Jurkat, Clone E6-1 (cell line): ENCODE measurements around the gene DLX3.

Experiments
- DNase-seq: peaks from one replicate; pipeline ENCODE4 v3.0.0-alpha.2; 2011; ENCODE audit warnings: low read depth, low spot score
- H3K4me3 ChIP-seq: 2 replicates; pipeline ENCODE4 v1.5.1; 2011; ENCODE audit warnings: mild to moderate bottlenecking, low read length, control low read depth, moderate library complexity

The DLX3 gene

DNA sequence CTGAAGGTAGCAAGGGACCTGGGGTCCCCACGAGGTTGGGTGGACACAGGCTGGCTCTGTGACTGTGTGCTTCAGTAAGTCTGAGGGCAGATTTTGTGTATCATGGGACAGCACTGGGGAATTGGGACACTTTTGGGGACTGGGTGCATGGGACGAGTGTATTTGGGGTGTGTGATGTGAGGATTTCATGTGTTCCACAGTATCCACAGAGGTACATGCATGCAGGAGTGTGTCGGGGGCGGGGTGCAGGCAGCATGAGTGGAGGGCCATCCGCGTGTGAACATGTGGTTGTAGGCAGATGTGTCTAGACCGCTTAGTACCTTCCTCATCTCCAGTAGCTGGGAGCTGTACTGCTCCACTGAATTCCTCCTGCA is 1.1 kb upstream of the DLX3 start:
- no peak for DNase-seq
- no peak overlapping the region for H3K4me3 ChIP-seq

DNA sequence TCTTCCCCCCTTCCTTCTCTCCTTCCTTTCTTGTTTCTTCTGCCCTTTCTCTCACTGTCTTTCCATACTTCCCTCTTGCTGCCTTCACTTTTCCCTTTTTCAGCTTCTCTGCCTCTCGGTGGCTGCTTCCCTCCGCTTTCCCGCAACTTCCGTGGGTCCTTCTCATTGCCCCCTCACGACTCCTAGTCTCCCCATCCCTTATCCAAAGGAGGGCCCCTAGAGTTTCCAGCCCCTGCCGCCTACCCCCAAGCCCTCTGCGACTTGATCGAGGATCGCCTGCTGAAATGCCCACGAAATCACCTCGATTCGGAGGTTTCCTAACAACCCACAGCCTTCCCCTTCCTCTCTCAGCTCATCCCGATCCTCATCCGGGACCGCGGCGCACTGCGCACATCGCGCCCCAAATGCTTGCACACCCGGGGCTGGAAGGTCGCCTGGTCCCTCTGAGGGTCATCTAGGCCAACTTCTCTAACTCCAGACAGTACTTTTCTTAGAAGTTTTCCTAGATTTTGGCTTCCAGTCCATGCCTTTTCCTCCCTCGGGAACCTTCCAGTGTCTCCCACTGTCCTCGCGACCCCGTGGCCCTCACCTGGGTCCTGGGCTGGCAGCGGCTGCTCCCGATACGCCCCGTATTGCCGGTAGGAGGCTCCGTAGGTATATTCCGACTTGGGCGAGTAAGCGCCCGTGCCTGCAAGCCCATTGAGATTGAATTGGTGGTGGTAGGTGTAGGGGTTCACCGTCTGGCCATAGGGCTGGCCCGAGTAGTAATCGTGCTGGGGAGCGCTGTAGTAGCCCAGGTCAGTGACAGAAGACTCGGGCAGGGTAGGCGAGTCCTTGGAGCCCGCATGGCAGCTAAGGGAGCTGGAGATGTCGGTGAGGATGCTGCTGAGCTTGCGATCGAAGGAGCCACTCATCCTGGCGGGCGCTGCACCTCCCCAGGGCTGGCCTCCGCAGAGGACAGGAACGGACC is 654 bp downstream of the DLX3 start:
- DNase-seq: no peak
- peak overlapping the region; percentile 35 for H3K4me3 ChIP-seq

DNA sequence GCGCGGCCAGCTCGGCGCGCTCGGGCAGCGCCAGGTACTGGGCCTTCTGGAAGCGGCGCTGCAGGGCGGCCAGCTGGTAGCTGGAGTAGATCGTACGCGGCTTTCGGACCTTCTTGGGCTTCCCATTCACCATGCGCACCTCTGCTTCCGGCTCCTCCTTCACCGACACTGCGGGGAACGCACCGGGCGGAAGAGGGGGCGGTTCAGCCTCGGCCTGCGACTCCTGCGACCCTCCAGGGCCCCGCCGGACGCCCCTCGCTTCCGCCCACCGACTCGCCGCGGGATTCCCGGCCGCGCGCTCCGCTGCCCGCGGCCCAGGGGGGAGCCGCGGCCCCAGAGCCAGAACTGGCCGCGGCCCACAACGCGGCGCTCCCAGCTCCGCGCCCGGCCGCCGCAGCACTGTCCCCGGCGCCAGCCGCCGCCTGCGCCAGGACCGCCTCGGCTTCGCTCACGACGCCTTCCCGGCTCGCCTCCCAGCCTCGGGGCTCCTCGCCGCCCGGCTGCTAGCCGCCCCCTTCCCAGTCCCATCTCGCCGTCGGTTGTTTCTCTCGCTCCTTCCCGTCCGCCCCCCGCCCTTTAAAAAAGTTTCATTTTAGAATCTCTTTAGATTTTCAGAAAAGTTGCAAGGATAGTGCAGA is 1.5 kb downstream of the DLX3 start:
- DNase-seq: no peak
- H3K4me3 ChIP-seq: peak overlapping the region; percentile 44

DNA sequence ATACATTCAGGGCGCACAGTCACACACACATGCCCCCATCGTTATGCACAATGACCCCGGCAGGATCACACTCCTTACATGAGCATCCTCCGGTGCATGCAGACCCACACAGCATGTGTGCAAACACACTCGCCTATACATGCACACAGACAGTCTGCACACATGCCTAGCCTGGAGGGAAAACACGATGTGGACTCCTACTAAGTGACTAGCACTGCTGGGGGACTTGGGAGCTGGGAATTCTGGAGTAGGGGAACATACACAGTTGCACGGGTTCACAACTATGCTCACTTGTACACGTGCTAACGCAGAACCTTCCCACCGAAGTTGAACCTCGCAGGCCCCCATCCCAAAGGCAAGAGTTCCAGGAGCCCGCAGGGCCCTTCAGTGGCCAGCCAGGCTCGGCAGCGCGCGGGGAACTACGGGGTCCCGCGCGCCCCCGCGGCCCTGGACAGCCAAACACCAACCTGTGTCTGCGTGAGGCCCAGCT is 2.0 kb downstream of the DLX3 start:
- no peak for DNase-seq
- peak overlapping the region; percentile 44 for H3K4me3 ChIP-seq

DNA sequence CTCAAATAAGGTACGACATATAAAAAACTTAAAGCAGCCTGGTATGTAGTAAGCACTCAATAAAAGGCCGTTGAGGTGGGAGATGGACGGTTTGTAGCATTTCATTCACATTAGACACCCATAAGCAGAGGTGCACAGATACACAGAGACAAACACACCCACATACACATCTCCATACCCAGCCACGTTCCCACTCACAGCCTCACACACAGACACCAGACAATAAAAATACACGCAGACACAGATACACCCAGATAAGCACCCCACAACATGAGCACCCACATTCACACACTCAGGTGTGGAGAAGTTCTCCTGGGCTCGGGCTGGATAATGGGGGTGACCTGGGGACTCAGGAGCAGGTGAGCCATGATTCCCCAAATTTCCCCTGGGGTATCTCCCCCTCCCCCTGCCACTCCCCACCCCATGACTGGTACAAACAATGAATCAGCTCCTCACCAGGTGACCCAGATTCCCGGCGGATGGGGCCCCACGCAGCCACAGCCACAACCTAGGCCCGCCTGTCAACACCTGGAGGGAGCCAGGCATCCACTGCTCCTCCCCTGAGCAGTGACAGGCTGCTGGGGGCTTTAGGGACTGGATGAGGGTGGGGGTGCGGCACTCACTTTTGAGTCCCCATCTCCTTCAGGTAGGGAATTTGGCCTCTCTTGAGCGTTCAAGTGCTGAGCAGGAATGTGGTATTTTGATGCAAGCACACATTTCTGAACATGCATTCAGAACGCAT is 2.7 kb downstream of the DLX3 start:
- no peak overlapping the region; the same call in 1 of the 2 replicates for H3K4me3 ChIP-seq
- DNase-seq: no peak

DNA sequence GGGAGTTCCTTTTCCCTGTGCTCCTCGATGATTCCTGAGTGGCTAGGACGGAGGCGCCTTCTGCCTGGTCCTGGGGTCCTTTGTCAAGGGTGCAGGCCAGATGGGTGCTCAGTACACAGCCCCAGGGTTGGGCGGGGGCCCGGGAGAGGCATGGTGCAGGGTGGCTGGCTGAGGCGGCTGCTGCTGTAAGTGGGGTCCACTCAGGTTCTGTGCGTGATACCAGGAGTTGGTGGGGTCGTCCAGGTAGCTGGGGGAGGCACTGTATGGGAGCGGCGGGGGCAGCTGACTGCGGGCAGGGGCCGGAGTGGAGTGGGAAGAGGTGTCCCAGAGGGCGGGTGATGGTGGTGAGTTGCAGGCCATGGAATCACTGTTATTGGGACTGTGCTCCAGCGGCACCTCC is 3.6 kb downstream of the DLX3 start:
- no peak overlapping the region for H3K4me3 ChIP-seq
- no peak for DNase-seq

DNA sequence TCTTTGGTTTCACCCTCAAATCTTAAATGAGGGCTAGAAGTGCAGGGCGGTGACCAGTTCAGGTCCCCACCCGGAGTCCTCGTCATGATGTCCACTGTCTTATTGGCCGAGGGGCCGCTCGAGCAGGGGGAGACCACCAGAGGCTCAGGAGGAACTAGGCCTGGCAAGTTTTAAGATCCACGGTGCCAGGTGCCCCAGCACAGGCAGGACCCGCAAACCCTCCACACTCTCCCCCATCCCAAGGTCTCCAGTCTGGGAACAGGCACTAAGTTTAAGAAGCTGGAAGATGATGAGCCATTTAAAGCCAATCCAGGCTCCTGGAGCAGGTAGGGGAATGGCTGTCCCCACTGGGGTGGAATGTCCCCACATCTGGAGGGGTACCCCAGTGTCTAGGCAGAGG is 4.1 kb downstream of the DLX3 start:
- H3K4me3 ChIP-seq: no peak overlapping the region
- no peak for DNase-seq

DNA sequence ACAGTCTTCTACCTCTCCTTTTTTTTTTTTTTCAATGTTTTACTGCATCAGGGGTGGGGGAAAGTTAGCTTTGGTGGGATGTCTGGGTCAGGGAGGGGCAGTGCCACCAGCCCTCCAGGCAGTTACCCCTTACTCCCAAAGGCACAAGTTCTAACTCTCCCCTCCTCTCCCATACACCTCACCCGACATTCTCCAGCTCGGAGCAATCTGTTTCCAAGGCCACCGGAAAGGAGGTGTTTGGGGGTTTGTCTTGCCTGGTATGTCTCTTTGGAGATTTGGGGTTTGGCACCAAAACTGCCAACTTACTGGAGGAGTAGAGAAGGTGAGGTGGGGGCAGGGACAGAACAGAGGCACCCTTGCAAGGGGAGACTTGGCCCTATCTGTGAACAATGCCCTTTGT is 4.7 kb downstream of the DLX3 start:
- H3K4me3 ChIP-seq: no peak overlapping the region
- DNase-seq: no peak

DNA sequence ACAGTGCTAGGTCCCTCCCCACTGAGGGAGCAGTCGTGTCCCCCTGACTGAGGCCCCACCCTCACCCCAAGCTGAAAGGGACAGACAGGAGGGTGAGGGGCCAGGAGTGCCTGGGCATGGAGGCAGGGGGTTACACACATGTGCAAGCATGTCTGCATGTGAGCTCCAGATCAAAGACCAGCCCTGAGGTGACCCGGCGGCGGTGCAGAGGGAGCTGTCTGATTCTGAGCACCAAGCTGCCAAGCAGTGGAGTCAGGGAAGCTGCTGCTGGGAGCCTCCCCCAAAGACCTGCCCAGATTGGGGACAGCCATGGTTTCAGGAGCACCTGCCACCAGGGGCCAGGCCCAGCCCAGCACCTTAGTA is 5.5 kb downstream of the DLX3 start:
- H3K4me3 ChIP-seq: no peak overlapping the region
- DNase-seq: no peak

DNA sequence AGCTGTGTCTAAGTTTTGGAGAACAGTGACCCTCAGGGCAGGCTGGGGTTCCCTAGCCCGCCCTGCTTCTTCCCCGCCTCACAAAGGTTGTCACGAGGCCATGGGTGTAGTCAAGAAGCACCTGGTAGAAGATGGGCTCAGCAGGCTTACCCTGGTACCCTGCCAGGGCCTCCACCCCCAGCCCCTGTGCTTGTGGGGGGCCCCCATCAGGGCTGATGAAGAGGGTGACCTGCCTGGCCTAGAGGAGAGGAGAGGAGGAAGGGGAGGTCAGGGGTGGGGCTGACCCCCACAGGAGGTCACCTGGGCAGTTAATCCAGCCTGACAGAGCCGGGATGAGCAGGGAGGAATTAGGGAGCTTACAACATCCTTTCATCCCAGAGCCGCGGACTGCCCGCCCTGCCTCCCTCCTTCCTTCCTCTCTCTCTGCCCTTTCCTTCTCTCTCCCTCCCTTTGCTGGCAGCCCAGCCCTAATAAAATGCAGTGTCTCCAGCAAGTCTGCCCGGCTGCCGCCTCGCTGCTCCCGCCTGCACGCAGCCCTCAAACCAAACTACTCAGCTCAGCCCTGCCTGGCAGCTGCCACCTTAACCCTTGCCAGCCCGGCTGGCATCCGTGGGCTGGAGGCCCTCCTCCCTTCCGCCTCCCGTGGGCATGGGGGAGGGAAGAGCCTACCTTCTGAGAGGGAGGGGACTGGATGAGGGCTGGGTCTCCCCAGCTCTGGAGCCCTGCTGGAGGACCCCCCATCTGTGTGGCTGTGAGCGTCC is 7.2 kb downstream of the DLX3 start:
- DNase-seq: no peak
- no peak overlapping the region for H3K4me3 ChIP-seq

DNA sequence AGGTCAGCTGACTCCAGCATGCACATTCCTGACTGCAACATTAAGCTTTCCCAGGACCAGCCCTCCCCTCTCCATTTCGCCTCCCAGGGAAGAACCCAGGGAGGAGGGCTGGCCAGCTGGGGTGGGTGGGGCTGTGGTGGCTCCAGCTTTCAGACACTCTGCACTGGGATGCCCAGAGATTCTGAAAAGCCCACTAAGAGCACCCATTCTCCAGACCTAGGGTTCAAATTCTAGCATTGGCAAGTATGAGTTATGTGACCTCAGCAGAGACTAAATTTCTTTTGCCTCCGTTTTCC is 7.8 kb downstream of the DLX3 start:
- DNase-seq: no peak

DNA sequence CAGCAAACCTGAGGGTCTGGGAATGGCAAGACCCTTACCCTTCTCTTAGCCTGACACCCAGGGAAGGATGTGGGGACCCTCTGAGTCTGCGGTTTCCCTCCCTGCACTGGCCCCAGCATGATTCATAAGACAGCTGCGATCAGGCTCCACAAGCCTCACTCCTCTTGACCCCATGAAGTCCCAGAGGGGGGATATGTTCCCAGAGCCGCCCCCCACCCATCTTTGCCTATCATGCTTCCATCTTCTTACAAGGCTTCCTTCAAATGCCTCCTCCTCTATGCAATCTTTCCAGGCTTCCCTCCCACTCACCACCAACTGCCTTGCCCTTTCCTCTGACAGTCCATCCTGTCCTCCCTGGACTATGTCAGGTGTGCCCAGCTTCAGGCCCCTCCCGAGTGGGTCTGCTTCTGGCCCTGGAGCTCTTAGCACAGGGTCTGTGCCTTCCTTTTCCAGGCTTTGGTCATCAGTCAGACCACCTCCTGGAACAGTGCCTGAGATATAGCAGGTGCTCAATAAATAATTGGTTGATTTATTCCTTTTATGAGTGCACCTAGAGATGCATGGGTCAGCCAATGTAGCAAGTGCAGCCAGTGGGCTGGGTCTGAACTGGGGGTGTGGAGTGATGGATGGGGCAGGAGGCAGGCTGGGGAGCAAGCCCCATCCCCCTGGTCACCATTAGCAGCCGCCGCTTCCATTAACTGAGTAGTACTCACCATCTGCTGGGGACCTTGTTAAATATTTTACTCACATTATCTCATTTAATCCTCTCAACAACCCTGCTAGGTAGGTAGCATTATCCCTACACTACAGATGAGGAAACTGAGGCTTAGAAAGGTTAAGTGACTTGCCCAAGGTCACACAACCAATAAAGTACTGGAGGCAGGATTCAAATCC is 8.4 kb downstream of the DLX3 start:
- no peak for DNase-seq
- no peak overlapping the region for H3K4me3 ChIP-seq

More for the DNA sequence above, 7.8 kb downstream of the DLX3 start:
- no peak overlapping the region for H3K4me3 ChIP-seq

DNA sequence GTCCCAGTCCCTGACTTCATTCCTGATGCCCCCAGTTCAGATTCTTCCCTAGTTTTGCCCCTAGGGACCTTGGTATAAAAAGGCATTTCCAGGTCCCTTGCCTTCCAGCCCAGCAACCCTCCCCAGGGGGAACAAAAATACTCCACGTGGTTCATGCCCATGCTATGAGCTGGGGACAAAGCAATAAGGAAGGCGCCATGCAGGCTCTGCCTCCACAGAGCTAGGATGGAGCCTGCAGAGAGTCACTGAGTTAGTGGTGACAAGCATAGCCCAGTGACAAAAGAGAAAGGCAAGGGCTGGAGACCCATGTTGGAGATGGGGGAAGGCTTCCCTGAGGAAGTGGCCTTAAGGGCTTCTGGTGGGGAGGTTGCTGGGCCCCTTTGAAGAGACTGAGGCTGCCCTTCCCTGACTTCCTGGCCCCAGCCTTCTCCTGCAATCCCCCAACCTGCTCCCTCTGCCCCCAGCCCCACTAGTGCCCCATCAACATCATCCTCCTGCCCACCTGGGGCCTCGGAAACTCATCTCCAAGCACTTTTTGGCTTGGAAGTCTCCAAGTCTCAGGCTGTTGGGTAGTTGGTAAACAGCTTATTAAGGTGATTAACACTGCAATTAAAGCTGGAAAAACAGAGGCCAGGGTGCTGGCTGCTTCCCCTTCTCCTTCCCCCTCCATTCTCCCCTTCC is 9.6 kb downstream of the DLX3 start:
- no peak for DNase-seq
- no peak overlapping the region for H3K4me3 ChIP-seq

DNA sequence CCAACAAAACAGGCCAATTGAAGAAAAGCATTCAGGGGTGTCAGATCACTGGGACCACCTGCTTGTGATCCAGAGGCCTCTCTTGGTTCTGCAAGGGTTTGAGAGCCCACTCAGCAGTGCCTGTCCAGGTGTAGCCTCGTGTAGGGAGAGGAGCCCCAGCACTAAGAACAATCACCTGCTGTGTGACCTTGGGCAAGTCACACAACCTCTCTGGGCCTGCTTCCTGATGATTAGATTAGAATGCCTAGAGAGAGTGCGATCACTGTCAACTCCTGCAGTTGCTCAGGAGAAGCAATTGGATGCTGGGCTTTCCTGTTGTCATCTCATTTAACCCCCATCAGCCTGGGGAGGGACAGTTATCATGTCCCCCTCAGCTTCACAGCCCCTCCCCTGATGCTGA is 10.2 kb downstream of the DLX3 start:
- no peak for DNase-seq
- no peak overlapping the region for H3K4me3 ChIP-seq

DNA sequence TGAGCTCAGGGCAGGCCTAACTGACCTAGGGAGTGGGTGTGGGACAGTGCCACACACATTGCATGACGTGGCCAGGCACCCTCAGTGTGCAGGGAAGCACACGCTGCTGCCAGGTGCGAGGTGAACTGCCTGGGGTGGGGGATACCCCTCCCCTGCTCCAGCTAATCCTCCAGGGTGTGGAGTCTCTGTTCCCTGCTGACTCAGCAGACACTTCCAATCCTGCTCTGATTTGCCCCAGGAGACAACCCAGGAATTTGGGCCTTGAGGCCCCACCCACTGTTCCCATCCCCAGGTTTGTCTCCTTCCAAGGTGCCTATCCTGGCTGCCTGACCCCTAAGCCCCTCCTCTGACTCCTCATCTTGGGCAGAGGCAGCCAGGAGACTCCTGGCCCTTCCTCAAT is 10.7 kb downstream of the DLX3 start:
- no peak for DNase-seq
- H3K4me3 ChIP-seq: no peak overlapping the region

DNA sequence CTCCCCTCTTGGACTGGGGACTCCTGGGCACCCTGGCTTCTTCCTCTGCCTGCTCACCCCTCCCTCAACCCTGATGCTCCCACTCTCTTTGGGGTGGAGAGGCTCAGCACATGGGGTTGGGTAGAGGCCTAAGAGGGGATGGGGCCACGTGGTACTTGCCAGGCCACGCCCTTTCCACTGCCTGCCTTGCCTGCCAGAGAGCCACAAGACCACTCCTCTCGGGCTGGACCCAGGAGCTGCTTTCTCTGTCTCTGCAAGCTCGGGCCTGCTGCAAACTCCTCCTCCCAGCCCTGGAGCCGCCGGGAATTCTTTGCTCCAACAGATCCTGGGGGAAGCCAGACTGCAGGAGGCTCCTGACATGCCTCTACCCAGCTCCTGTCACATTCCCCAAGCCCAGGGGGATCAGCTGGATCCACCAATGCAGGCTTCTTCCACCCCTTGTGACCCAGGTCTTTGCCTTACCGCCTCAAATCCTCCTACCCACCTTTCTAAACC is 14.3 kb downstream of the DLX3 start:
- no peak overlapping the region for H3K4me3 ChIP-seq
- DNase-seq: no peak

DNA sequence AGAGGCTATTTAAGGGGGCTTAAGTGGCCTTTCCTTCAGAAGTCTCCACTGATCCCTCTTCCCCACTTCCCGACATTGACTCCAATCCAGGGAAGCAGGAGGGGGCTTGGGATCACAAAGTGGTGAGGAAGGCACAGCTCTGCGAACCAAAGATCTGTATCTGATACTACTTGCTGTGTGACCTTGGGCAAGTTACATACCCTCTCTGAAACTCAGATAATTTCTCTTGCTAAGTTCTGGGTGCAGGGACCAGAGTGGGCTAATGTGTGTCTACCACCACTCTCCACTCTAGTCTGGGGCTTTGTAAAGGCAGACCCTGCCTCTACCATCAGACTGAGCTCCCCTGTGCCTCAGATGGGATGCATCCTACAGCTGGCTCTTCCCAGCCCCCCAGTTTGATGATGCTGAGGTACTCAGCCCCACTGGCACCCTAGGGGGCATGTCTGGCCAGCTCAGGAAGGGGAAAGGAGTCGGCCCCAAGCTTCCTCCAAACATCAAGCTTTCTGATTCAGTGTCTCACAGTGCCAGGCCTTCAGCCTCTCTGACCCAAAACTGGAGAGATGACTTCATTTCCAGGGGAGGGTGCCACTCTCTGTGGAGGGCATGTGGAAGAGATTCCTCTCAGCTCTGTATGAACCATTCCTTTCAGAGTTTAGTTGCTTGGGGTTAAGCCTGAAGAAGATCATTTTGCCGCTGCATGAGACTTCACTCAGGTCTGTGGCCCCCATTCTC is 15.1 kb downstream of the DLX3 start:
- DNase-seq: no peak
- no peak overlapping the region for H3K4me3 ChIP-seq
